ENCODE measurements around the gene RIF1. TPM values are rescaled to one million over a fixed set of nuclear protein-coding genes. Genes with fewer than 3 reads are reported as not detected.

The RIF1 gene
- total and polyA plus RNA-seq, 10 donors = 3.4 to 47.5 (median 40.2) TPM

- peaks cover 0 to 5% (median 0%) of the 10 kb centered on the region in 6 donors for H3K4me1 ChIP-seq
- H3K27me3 ChIP-seq (replicated peaks in 1 of 7) = no peaks in the 10 kb centered on the region
- TF ChIP-seq POLR2AphosphoS5 (IDR thresholded peaks at IDR 0.05) (no peak), POLR2A (IDR thresholded peaks at IDR 0.05) (no peak), CTCF (IDR thresholded peaks at IDR 0.05 in 8 of 11, conservative IDR thresholded peaks at IDR 0.05 in 3 of 11) (no peak)
- H3K36me3 ChIP-seq = peaks cover 0 to 47% (median 0%) of the 10 kb centered on the region in 6 donors
- no peak overlapping the region for H3K4me3 ChIP-seq
- peaks cover 0 to 13% (median 0%) of the 10 kb centered on the region in 8 donors for H3K9me3 ChIP-seq
- no peak for DNase-seq
- H3K27ac ChIP-seq = no peak overlapping the region
- 86 to 96% (median 90%) methylated on average over 2 of the region's 2 CpGs for WGBS, 5 donors
- intact Hi-C loops (cut with DNase I; ENCODE audit: low total_unique reads) = no loop called here
These were observed 42.1 kb upstream of the RIF1 start for GRCh38 chr2:151367571-151367970.

GRCh38 chr2:151374436-151374835, 35.3 kb upstream of the RIF1 start:
- Histone ChIP-seq H3K4me3 (no peak overlapping the region), H3K36me3 (peaks cover 0 to 43% (median 0%) of the 10 kb centered on the region in 6 donors)
- DNase-seq = no peak

GRCh38 chr2:151379169-151379568, 30.5 kb upstream of the RIF1 start:
- WGBS, 5 donors = 59 to 75% (median 65%) methylated on average over 4 of the region's 4 CpGs

More at GRCh38 chr2:151374436-151374835, 35.3 kb upstream of the RIF1 start:
- TF ChIP-seq POLR2A (IDR thresholded peaks at IDR 0.05) = no peak
- TF ChIP-seq CTCF (IDR thresholded peaks at IDR 0.05 in 8 of 11, conservative IDR thresholded peaks at IDR 0.05 in 3 of 11) = no peak
- no peak for TF ChIP-seq POLR2AphosphoS5 (IDR thresholded peaks at IDR 0.05)
- Histone ChIP-seq H3K4me1 (no peaks in the 10 kb centered on the region), H3K27me3 (replicated peaks in 1 of 7) (no peaks in the 10 kb centered on the region), H3K27ac (no peak overlapping the region), H3K9me3 (no peaks in the 10 kb centered on the region)
- 22 to 38% (median 27%) methylated on average over 3 of the region's 3 CpGs for WGBS, 5 donors
- intact Hi-C loops (cut with DNase I; ENCODE audit: low total_unique reads) = no loop called here

More at GRCh38 chr2:151379169-151379568, 30.5 kb upstream of the RIF1 start:
- Histone ChIP-seq H3K4me3 (no peak overlapping the region), H3K9me3 (no peaks in the 10 kb centered on the region), H3K27me3 (replicated peaks in 1 of 7) (no peaks in the 10 kb centered on the region), H3K4me1 (no peaks in the 10 kb centered on the region), H3K27ac (no peak overlapping the region), H3K36me3 (peaks cover 0 to 27% (median 0%) of the 10 kb centered on the region in 6 donors)
- intact Hi-C loops (cut with DNase I; ENCODE audit: low total_unique reads) = no loop called here
- TF ChIP-seq CTCF (IDR thresholded peaks at IDR 0.05 in 8 of 11, conservative IDR thresholded peaks at IDR 0.05 in 3 of 11) = no peak
- no peak for TF ChIP-seq POLR2AphosphoS5 (IDR thresholded peaks at IDR 0.05)
- no peak for TF ChIP-seq POLR2A (IDR thresholded peaks at IDR 0.05)
- no peak for DNase-seq
